Measurements from ENCODE around the gene PFDN1.

PFDN1 gene

DNA sequence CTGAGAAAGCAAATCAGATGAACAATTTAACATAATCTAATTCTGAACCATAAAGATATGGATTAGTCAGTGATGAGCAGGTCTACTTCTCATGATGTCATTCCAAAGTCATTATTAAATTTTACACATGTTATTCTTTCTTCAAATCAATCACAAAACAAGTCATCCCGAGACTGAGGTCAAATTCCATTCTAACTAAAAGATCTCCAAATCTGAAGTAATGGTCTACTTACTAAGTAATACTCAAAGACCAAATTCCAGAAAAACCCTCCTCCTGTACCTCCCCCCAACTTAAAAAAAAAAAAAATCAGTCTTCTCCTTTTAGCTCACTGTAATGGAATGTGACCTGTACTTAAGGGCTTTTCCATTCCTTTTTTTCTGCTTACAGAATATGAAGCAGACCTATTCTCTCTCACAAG, 4.7 kb downstream of the PFDN1 start:
- DNase-seq (ENCODE audit: low read depth in 4 of 4, low spot score in 1 of 4) = no peak

DNA sequence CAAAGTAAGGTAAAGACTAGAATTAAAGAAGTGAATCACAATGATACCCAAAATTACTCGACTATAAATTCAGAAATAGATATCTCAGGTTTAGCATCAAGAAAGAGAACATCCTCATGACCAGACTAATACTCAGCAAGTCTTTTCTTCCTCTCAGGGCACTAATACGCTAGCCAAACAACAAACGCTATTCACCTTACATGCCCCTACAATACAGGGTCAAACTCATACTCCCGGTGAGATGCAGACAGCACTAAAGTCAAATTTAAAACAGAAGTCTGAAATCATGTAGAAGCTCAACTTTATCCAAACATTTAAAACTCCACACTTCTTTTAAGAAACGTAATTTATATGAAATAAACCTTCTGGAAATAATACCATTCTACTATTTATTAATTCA, 5.6 kb downstream of the PFDN1 start:
- no peak for DNase-seq (ENCODE audit: low read depth in 4 of 4, low spot score in 1 of 4)

DNA sequence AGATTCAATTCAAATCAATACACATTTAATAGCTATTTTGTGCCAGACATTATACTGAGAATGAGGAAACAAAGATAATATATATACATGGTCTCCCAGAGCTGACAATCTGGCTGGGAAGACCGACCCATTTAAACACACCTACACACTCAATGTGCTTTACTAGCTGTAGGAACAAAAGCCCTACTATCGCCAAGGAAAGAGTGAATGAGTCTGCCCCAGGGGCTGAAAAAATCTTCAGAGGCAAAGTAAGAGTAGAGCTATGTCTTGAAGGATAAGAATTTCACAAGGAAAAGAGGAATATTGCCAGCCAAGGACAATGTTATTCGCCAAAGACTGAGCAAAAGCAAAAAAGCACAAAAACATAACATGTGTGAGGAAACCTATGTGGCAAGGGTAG, 6.6 kb downstream of the PFDN1 start:
- no peak for DNase-seq (ENCODE audit: low read depth in 4 of 4, low spot score in 1 of 4)

DNA sequence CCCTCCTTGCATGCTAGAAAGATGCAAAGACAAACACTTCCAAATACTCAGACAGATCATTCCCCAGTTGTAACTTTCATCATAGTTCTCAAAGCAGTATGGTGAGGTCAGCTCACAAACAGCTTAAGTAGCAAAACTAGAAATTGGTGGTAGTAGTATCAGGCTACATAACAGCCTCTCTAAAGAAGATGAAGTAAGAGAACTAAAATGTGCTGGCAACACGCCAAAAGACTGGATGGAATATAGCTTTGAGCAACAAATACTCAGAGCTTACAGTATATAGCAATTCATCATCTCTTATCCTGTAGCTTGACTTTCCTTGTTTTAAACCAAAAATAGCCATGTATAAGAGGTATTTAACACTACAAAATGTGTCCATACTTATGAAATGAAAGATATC, 7.5 kb downstream of the PFDN1 start:
- no peak for DNase-seq (ENCODE audit: low read depth in 4 of 4, low spot score in 1 of 4)

DNA sequence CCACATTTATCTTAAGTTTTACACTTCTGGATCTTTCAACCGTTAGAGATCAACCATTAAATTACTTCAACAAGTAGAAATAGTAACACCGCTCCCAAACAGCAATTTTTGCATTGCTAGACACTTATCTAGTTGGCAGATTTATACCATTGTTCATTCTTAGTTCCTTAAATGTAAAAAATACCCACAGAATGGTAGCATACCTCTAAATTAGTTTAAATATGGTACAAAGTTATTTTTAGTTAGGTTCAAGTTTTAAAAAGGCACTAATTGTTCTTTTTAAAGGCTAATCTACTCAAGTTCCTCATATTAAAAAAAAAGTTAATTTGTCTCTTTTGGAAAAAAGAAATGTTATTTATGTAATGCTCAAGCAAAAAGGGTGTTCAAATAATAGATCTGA, 8.1 kb downstream of the PFDN1 start:
- DNase-seq (ENCODE audit: low read depth in 4 of 4, low spot score in 1 of 4) = no peak

DNA sequence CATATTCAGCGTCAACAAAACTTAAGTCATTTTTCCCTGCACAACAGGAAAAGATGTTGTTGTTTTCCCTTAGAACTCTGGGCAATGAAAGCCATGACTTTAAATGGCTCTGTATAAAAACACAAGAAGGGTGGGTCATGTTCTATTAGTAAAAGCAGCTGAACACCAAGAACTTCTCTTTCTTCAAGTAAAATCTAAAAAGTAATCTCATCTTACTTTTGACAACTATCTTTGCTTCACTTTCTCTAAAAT, 9.1 kb downstream of the PFDN1 start:
- no peak for DNase-seq (ENCODE audit: low read depth in 4 of 4, low spot score in 1 of 4)

DNA sequence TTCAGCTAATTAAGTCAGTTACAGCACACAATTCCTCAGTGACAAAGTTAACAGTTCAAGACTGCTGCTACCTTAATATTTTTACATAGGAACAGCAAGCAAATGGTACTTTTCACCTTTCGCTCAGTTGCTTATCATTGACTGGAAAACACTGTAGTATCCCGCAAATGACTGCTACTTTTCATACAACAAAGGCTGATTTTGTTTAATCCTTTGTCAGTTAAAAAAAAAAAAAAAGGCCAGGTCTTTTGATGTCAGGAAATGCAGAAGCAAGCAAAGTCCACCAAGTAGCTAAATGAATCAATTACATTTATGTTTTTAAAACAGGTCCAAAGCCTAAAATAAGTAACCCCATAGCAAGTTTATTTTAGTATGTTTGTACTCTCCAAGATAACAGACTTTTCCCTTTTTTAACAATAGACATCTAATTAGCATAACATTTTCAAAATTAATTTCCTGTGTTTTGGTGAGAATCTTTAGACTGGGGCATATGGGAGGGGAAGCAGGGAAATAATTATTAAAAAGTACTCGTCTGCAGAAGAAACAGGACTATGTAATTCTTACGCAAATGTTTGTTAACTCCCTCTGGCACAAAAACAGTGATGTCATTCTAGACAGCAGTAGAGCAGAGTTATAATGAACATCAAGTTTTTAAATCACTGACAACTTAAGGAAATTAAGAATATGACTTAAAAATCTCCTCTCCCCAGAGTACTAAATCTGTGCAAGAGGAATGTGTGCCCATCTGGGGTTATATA, 9.6 kb downstream of the PFDN1 start:
- no peak for DNase-seq (ENCODE audit: low read depth in 4 of 4, low spot score in 1 of 4)

DNA sequence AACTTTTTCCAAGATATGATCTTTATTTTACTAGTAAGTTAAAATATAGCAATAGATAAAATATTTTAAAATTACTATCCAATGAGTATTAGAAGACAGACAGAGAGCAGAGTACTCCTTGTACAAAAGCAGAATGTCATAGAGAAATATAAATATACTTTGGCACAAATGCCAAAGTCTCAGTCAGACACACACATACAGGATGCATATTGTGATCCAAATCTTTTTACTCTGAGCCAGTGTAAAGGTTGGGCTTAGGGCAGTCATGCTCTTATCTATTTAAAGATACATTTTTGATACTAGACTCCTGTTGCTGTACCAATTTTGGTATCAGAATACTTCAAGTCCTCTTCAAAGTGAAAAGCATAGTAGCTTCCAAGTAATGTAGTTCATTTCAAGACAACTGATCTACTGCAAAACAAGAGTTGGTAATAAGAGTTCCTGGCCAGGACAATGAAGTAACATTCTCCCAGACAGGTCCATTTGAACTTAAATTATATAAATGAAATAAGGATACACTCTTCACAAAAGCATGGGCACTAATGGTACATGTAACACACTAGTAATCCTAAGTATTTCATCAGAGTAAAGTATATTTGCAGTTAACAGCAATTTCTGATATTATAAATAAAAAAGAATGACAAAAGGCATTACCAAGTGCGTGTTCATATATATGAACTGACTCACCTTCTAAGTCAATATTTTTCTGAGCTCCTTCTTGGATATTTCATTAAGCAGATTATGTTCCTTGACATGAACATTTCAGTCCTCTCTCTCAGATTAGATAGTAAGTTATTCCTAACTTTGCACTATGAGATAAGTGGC, 10.5 kb downstream of the PFDN1 start:
- DNase-seq (ENCODE audit: low read depth in 4 of 4, low spot score in 1 of 4) = no peak

DNA sequence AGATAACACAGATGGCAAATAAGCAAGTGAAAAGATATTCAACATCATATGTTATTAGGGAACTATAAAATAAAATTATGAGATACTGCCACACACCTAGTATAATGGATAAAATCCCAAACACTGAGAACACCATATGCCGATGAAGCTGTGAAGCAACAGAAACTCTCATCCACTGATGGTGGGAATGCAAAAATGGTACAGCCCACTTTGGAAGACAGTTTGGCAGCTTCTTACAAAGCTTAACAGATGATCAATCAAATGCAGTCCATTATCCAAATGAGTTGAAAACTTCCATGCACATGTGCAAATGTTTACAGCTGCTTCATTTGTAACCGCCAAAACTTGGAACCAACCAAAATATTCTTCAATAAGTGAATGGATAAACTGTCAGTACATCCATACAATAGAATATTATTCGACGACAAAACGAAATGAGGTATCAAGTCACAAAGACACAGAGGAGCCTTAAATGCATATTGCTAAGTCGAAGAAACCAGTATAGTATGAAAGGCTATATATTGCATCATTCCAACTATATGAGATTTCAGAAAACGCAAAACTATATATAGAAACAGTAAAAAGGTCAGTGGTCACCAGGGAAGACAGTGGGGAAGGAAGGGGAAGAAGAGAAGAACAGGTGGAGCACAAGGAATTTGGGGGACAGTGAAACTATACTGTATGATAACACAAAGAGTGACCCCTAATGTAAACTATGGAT, 14.9 kb downstream of the PFDN1 start:
- no peak for DNase-seq (ENCODE audit: low read depth in 4 of 4, low spot score in 1 of 4)

DNA sequence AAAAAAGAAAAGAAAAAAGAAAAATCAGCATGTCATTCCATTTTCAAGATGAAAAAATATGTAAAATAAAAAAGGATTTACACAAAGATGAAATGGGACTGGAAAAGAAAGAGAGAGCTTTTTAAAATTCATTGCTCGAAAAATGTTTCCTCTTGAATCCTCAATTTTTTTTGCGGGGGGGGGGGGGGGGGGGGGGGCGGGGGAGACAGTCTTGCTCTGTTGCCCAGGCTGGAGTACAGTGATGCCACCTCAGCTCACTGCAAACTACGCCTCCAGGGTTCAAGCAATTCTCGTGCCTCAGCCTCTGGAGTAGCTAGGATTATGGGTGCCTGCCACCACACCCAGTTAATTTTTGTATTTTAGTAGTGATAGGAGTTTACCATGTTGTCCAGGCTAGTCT, 16.5 kb downstream of the PFDN1 start:
- no peak for DNase-seq (ENCODE audit: low read depth in 4 of 4, low spot score in 1 of 4)

DNA sequence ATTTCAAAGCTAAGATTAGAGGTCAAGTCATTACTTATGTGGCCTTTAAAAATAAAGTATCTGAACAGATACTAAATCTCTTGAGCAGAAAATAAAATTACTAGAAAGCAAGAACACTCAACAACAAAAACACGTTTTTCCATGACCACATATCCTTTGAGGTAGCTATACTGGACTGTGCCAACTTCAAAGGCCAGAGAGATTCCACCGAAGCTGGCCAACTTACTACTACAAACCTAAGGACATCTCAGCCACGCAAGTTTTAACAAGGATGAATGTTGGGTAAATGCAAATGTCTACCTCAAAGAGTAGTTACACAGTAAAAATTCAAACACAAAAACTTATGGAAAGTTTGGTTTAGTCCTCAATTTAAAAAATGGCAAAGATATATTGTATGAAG, 18.9 kb downstream of the PFDN1 start:
- no peak for DNase-seq (ENCODE audit: low read depth in 4 of 4, low spot score in 1 of 4)

DNA sequence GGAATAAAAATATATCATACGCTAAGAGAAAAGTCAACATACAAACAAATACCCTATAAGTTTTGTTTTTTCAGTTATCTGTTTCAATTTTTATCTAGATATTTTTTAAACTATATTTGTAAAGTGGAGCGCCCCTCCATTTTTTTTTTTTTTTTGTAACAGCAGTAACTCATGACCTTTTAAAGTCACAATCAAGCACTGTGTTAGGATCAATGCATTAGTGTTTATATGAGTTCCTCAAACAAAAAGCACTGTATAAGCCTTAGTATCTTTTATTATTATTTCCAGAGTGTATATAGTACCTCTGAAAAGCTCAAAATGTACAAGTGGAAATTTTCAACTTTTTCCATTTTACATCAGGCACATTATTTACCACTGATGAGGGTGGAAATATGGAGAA, 20.6 kb downstream of the PFDN1 start:
- DNase-seq (ENCODE audit: low read depth in 4 of 4, low spot score in 1 of 4) = no peak

DNA sequence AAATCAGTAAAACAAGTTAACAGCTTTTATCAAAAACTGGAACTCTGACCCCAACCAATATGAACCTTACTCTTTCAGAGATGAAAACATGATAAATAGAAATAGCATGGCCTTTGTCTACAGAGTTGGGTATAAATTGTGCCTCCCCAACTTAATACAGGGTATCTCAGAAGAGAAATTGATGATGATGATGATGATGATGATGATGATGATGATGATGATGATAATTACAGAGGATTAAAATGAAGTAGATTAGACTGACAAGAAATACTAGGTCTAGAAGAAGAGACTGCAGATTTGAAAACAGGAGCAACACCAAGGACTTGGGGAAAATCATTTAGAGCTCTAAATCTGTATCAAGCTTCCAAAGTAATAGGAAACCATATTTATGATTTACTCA, 27.1 kb downstream of the PFDN1 start:
- DNase-seq (ENCODE audit: low read depth in 4 of 4, low spot score in 1 of 4) = no peak

DNA sequence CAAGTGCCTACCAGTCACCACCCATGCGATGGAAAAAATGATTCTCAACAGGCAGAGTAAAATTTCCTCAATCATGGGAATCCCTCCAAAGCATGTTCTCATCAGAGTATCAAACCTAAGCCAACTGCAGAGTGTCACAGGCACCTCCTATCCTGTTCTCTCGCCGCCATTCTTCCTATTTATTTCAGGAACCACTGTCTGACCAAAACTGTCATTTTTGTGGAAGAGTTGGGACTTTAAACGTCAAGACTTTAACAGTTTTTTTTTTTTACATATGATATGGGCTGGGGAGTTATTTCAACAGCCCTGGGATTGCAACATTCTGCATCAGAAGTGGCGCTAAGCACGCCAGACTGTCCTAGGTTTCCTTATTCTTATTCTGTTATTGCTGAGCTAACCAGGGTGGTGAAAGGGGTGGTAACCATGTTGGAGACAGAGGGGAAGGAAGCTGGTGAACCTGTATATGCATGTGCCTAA, 29.5 kb downstream of the PFDN1 start:
- DNase-seq (ENCODE audit: low read depth in 4 of 4, low spot score in 1 of 4) = no peak

DNA sequence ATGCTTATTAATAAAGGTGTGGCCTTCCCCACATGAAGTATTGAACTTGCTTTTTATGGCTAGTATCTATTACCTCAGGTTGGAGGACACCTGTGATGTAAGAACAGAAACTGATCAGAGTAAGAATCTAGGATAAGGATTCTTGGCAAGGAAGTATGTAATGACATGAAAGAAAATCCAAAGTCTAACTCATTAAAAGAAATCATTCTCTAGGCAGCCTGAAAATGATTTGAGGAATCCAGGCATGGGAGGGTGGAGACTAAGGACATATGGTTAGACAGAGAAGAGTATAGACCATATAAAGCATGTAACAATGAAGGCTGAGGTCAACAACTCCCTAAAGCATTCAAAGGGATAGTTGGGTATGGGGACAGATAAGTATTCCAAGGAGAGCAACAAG, 32.9 kb downstream of the PFDN1 start:
- DNase-seq (ENCODE audit: low read depth in 4 of 4, low spot score in 1 of 4) = no peak

DNA sequence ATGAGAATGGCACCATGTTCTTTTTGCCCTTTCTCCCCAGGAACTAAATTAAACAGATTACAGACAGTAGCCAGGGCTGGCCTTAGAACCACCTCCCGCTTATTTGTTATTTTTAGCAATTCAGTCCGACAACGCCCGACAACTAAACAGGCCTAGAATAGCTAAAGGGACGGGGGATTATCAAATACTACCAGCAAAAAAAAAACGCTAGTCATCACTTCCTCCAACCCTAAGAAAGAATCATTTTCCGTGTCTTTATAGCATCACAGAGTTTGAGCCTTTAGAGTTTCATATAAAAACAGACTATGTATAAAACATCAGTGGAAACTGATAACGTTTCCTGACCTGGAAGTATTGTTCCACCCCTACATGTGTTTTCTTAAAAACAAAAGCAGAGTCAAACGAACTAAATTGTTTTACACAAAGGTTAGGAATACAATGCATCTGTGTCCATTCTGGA, 35.3 kb downstream of the PFDN1 start:
- no peak for DNase-seq (ENCODE audit: low read depth in 4 of 4, low spot score in 1 of 4)

DNA sequence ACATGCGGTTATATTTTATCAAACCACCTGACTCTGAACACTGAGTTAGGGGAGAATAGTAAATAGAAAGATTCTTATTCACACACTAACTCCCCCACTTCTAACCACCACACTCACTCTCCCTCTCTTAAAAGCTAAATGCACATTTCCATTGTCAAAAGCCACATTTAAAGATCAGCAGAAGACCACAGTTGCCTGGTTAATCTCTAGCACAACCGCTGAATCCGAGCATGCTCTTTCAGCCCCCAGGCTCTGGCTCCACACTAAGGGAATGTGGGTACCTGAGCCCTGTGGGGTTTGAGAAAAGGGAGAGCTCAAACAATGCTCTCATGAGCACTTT, 35.7 kb downstream of the PFDN1 start:
- no peak for DNase-seq (ENCODE audit: low read depth in 4 of 4, low spot score in 1 of 4)

DNA sequence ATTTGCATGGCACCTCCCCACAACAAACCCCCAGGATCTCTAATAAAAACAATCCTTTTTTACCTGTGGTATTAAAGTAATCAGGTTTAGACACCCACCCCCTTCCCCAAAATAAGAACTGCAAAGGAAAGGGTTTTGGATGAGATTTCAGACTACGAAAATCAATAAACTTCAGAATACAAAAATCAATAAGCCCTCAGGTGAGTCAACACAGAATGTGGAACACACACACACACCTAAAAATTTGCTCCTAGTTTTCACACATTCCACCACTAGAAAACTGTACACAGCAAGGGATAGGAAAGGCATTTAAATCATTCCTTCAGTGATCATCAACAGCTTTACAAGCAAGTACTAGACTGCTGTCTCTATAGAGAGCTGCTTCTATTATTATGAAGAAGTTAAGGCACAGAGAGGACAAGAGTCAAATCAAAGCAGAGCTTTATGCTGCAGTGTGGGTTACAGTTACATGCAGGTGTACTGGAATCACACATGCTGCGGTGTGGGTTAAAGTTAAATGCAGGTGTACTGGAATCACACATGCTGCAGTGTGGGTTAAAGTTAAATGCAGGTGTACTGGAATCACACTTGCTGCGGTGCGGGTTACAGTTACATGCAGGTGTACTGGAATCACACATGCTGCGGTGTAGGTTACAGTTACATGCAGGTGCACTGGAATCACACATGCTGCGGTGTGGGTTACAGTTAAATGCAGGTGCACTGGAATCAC, 36.3 kb downstream of the PFDN1 start:
- no peak for DNase-seq (ENCODE audit: low read depth in 4 of 4, low spot score in 1 of 4)

DNA sequence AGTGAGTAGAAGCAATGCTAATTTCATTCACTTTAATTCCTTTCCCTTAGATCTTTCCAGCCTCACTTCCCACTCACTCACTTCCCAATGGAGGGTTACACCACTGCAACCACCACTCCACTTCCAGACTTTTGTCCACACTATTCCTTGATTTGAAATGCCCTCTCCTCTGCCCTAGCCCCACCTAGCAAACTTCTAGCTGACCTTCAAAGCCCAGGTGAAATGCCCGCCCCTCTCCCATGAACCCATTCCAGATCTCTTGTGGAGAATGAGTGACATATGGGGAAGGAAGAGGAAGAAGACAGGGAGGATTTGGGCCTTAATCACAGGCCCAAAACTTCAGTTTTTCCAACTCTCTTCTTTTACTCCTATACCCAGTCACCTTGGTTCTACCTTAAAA, 37.1 kb downstream of the PFDN1 start:
- DNase-seq (ENCODE audit: low read depth in 4 of 4, low spot score in 1 of 4) = no peak

DNA sequence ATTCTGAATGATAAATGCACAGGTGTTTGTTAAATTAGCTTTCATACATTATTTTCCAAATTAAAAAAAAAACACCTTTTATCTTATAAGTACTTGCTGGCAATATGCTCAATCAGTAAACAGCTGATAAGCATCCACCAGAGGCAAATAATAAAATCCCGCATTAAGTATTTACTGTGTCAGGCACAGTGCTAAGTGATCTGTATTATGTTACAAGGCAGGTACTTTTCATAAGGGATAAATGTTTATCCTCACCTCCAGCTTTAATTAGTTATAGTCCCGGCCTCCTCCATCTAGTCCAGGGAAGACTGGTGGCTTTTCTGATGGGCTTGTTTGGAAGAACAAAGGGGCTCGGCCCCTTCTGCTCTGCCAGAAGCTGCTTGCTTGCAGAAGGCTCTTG, 40.1 kb downstream of the PFDN1 start:
- no peak for DNase-seq (ENCODE audit: low read depth in 4 of 4, low spot score in 1 of 4)

DNA sequence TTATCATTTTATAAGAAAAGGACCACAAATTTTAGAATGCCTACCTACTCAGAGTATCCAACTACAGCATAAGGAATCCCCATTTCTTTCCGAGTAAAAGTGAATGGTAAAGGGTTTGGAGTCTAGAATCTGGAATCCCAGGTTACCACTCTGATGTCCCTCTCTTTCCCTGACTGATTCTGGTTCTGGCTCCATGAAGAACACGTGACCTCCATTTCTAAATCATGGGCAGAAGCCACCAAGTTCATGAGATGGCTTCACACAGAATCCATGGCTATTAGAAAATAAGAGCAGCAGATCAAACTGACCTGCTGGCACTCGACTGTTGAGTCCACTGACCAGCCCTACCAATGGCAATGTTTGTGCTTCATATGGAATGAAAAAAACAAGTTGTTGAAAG, 40.7 kb downstream of the PFDN1 start:
- DNase-seq (ENCODE audit: low read depth in 4 of 4, low spot score in 1 of 4) = no peak

Data from stimulated activated CD4-positive, alpha-beta T cell treated with anti-CD3 and anti-CD28 coated beads, Interleukin-1b, Interleukin-23, amount 100 ng/mL, for 24 hours (primary cell).